Renal cortical epithelial cell (primary cell): ENCODE measurements around the gene FRAS1. TPM values are rescaled to one million over a fixed set of nuclear protein-coding genes. Genes with fewer than 3 reads are reported as not detected.

Source experiments
- DNase-seq: peaks from one replicate; pipeline ENCODE4 v3.0.0-alpha.2; 2011; ENCODE audit warnings: low read depth
- total RNA-seq: library from RNA; depleted of rRNA; stranded (reverse); fragments of >200 nt; gene quantifications from 2 replicates; pipeline ENCODE4 v1.2.3, GENCODE V29; 2014

FRAS1 gene
- total RNA-seq, 1 donor from 2014 or later, result 30.3 TPM

- no peak for DNase-seq
Observed at GRCh38 chr4:78362310-78362709, 305.2 kb downstream of the FRAS1 start.

GRCh38 chr4:78363031-78363570, 306.0 kb downstream of the FRAS1 start:
- DNase-seq, result no peak

GRCh38 chr4:78369679-78370078, 312.6 kb downstream of the FRAS1 start:
- DNase-seq, result peak; percentile 48

GRCh38 chr4:78370631-78371372, 313.7 kb downstream of the FRAS1 start:
- peak; percentile 30 for DNase-seq

GRCh38 chr4:78372355-78372988, 315.3 kb downstream of the FRAS1 start:
- no peak for DNase-seq

- DNase-seq, result no peak
Observed at GRCh38 chr4:78377555-78377954, 320.4 kb downstream of the FRAS1 start.

GRCh38 chr4:78379040-78379439, 321.9 kb downstream of the FRAS1 start:
- peak; percentile 23 for DNase-seq

- DNase-seq, result peak; percentile 87
Observed at GRCh38 chr4:78379991-78380729, 323.0 kb downstream of the FRAS1 start.

GRCh38 chr4:78386679-78387078, 329.6 kb downstream of the FRAS1 start:
- DNase-seq, result no peak

- no peak for DNase-seq
Observed at GRCh38 chr4:78395642-78396041, 338.5 kb downstream of the FRAS1 start.

- no peak for DNase-seq
Observed at GRCh38 chr4:78396613-78397291, 339.6 kb downstream of the FRAS1 start.

- no peak for DNase-seq
Observed at GRCh38 chr4:78397292-78397630, 340.1 kb downstream of the FRAS1 start.

- peak; percentile 37 for DNase-seq
Observed at GRCh38 chr4:78409612-78410202, 352.6 kb downstream of the FRAS1 start.

GRCh38 chr4:78410225-78410624, 353.1 kb downstream of the FRAS1 start:
- DNase-seq, result no peak

GRCh38 chr4:78410676-78411075, 353.6 kb downstream of the FRAS1 start:
- DNase-seq, result no peak

- DNase-seq, result no peak
Observed at GRCh38 chr4:78414116-78414515, 357.0 kb downstream of the FRAS1 start.

- peak; percentile 34 for DNase-seq
Observed at GRCh38 chr4:78417603-78418002, 360.5 kb downstream of the FRAS1 start.

- DNase-seq, result no peak
Observed at GRCh38 chr4:78418406-78418805, 361.3 kb downstream of the FRAS1 start.

- DNase-seq, result peak; percentile 27
Observed at GRCh38 chr4:78423790-78424189, 366.7 kb downstream of the FRAS1 start.

GRCh38 chr4:78424461-78424860, 367.3 kb downstream of the FRAS1 start:
- peak; percentile 84 for DNase-seq

- DNase-seq, result peak; percentile 92
Observed at GRCh38 chr4:78426972-78427371, 369.8 kb downstream of the FRAS1 start.

- DNase-seq, result no peak
Observed at GRCh38 chr4:78428996-78429395, 371.9 kb downstream of the FRAS1 start.
